DND-41 (cell line): ENCODE measurements around the gene MYH13.

ENCODE experiments used
- ATAC-seq: fragments of 200-7000 bp; cut with Tn5 transposase; 3 replicates; pipeline ENCODE4 v1.9.1; 2021; ENCODE audit warnings: low read depth; ENCODE audit not compliant: insufficient read depth
- DNase-seq: peaks from one replicate; pipeline ENCODE4 v3.0.0-alpha.2; 2020
- H2AFZ ChIP-seq: 2 replicates; pipeline ENCODE4 v1.6.0; 2012; ENCODE audit warnings: low read depth, low read length
- H3K27ac ChIP-seq: 2 replicates; pipeline ENCODE4 v1.5.1; 2012; ENCODE audit warnings: low read length, inconsistent platforms
- H3K27me3 ChIP-seq: fragments of 200-600 bp; sonication (generic); 2 replicates; pipeline ENCODE4 v1.6.0; 2012; ENCODE audit warnings: low read length, mild to moderate bottlenecking, inconsistent platforms; ENCODE audit not compliant: insufficient read depth, poor library complexity
- H3K36me3 ChIP-seq: 2 replicates; pipeline ENCODE4 v1.5.1; 2012; ENCODE audit warnings: low read length, inconsistent platforms; ENCODE audit not compliant: insufficient read depth
- H3K4me1 ChIP-seq: 2 replicates; pipeline ENCODE4 v1.5.1; 2012; ENCODE audit warnings: mild to moderate bottlenecking, low read length; ENCODE audit not compliant: insufficient read depth
- H3K4me2 ChIP-seq: 2 replicates; pipeline ENCODE4 v1.6.0; 2012; ENCODE audit warnings: mild to moderate bottlenecking, moderate library complexity, low read length, inconsistent platforms; ENCODE audit not compliant: insufficient read depth
- H3K4me3 ChIP-seq, 2 experiments: fragments of 200-600 bp in 1 of 2; shearing (Covaris generic) in 1 of 2; 2 replicates each; pipeline ENCODE4 v1.5.1; 2012 to 2016; ENCODE audit warnings: inconsistent platforms in 2 of 2, low read length in 2 of 2, mild to moderate bottlenecking in 2 of 2, low read depth in 1 of 2, moderate library complexity in 1 of 2
- H3K79me2 ChIP-seq: 2 replicates; pipeline ENCODE4 v1.6.0; 2012; ENCODE audit warnings: low read length, inconsistent platforms; ENCODE audit not compliant: insufficient read depth
- H3K9ac ChIP-seq: 2 replicates; pipeline ENCODE4 v1.6.0; 2012; ENCODE audit warnings: low read depth, mild to moderate bottlenecking, inconsistent platforms, low read length, moderate library complexity
- H3K9me3 ChIP-seq: 2 replicates; pipeline ENCODE4 v1.5.1; 2012; ENCODE audit warnings: low read length, moderate library complexity, mild to moderate bottlenecking, inconsistent platforms; ENCODE audit not compliant: insufficient read depth, severe bottlenecking
- H4K20me1 ChIP-seq: 2 replicates; pipeline ENCODE4 v1.6.0; 2012; ENCODE audit warnings: low read length; ENCODE audit not compliant: insufficient read depth
- EZH2 ChIP-seq: IDR thresholded peaks from 3 replicates; pipeline ENCODE4 v1.6.1; 2012; ENCODE audit warnings: borderline replicate concordance, low read depth, mild to moderate bottlenecking, moderate library complexity, low read length, inconsistent platforms; ENCODE audit not compliant: severe bottlenecking
- TF ChIP-seq, protein P1 (sequence below): IDR thresholded peaks from 2 replicates; pipeline ENCODE4 v1.5.1; 2012; ENCODE audit warnings: borderline replicate concordance, low read length, moderate library complexity, mild to moderate bottlenecking; ENCODE audit not compliant: poor library complexity, severe bottlenecking; ENCODE audit errors: extremely low read depth

The MYH13 gene

DNA sequence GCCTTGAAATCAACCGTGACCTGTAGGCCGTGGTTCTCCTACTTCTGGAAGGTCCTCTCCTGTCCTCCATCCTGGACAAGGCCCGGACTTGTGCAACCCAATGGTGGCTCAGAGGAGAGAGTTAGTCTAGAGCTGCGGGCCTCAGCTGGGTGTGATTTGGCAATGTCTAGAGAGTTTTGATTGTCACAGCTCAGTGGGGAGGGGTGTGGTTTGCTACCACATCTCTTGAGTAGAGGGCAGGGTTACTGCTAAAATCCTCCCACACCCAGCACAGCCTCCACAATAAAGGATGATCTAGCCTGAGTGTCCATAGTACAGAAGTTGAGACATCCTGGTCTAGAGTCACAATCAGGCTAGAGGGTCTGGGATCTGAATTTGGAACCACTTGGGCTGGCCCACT, 40.3 kb downstream of the MYH13 start:
- Histone ChIP-seq H2AFZ (no peak overlapping the region), H3K4me2 (no peak overlapping the region), H3K27ac (no peak overlapping the region), H4K20me1 (no peaks in the 10 kb centered on the region), H3K27me3 (peaks cover 5% of the 10 kb centered on the region), H3K79me2 (no peaks in the 10 kb centered on the region), H3K4me1 (no peaks in the 10 kb centered on the region), H3K9me3 (no peaks in the 10 kb centered on the region), H3K4me3 (no peak overlapping the region), H3K9ac (no peak overlapping the region), H3K36me3 (no peaks in the 10 kb centered on the region)
- DNase-seq (no peak), ATAC-seq (no peak)
- no peak for TF ChIP-seq EZH2
- TF ChIP-seq, protein P1, sequence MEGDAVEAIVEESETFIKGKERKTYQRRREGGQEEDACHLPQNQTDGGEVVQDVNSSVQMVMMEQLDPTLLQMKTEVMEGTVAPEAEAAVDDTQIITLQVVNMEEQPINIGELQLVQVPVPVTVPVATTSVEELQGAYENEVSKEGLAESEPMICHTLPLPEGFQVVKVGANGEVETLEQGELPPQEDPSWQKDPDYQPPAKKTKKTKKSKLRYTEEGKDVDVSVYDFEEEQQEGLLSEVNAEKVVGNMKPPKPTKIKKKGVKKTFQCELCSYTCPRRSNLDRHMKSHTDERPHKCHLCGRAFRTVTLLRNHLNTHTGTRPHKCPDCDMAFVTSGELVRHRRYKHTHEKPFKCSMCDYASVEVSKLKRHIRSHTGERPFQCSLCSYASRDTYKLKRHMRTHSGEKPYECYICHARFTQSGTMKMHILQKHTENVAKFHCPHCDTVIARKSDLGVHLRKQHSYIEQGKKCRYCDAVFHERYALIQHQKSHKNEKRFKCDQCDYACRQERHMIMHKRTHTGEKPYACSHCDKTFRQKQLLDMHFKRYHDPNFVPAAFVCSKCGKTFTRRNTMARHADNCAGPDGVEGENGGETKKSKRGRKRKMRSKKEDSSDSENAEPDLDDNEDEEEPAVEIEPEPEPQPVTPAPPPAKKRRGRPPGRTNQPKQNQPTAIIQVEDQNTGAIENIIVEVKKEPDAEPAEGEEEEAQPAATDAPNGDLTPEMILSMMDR, result no peak

DNA sequence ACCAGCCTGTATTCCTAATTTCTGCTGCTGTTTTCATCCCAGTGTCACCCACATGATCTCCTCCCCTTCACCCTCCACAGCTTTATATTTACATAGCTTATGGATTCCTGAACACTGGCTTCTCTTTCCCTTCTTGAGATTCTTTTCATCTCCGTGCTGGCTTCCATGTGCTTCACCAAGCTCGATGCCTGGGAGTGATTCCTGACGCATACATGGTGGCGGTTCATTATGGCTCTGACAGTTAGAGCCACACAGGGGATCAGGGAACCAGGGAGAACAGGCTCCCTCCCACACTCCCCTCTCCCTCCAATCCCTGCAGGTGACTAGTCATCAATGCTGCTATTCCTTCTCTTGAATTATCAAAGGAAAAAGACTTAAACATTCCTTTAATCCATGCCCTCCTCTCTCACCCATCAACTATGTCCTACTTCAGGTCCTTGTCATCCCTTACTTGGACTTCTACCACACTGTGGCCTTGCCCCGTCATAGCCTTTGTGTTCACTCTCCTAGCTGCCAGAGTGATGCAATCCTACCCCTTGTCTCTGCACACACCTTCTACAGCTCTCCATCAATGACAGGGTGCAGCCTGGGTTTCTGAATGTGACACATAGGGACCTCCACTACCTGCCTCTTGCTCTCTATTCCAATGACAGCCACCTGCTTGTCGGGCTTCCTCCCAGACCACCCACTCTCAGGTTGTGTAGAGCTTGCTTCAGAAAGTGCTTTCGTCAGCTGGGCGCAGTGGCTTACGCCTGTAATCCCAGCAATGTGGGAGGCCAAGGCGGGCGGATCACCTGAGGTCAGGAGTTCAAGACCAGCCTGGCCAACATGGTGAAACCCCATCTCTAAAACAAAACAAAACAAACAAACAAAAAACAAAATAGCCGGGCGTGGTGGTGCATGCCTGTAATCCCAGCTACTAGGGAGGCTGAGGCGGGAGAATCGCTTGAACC, 43.6 kb downstream of the MYH13 start:
- Histone ChIP-seq H2AFZ (no peak overlapping the region), H3K9me3 (no peaks in the 10 kb centered on the region), H3K4me1 (no peaks in the 10 kb centered on the region), H3K9ac (no peak overlapping the region), H3K27ac (no peak overlapping the region), H3K79me2 (no peaks in the 10 kb centered on the region), H4K20me1 (no peaks in the 10 kb centered on the region), H3K4me2 (no peak overlapping the region), H3K36me3 (no peaks in the 10 kb centered on the region), H3K4me3 (no peak overlapping the region), H3K27me3 (peaks cover 5% of the 10 kb centered on the region)
- ATAC-seq (no peak), DNase-seq (no peak)
- TF ChIP-seq, protein P1, result no peak
- TF ChIP-seq EZH2, result no peak

DNA sequence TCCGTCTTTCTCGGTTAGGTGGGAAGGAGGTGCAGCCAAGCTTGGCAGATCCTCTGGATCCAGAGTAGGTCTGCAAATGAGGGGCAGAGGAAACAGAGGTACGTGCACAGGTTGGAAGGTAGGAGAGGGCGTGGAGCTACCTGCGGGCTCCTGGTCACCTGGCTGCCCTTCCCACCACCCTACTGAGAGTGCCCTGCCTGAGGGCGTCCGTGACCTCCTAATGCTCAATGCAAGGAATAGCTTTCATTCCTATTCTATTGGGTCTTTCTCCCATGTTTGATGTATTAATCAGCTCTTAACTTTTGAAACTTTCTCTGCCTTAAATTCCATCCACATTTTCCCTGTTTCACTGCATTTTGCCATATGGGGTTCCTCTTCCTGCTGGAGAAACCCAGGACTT, 44.6 kb downstream of the MYH13 start:
- no peak for DNase-seq
- ATAC-seq, result no peak
- no peaks in the 10 kb centered on the region for H3K79me2 ChIP-seq

More for the DNA sequence above, 44.6 kb downstream of the MYH13 start:
- no peaks in the 10 kb centered on the region for H4K20me1 ChIP-seq
- no peaks in the 10 kb centered on the region for H3K36me3 ChIP-seq
- H3K4me1 ChIP-seq, result no peaks in the 10 kb centered on the region
- H2AFZ ChIP-seq, result no peak overlapping the region
- H3K4me2 ChIP-seq, result no peak overlapping the region
- no peak overlapping the region for H3K4me3 ChIP-seq
- no peak overlapping the region for H3K27ac ChIP-seq
- H3K9ac ChIP-seq, result no peak overlapping the region
- H3K27me3 ChIP-seq, result peaks cover 5% of the 10 kb centered on the region
- no peaks in the 10 kb centered on the region for H3K9me3 ChIP-seq
- no peak for TF ChIP-seq EZH2
- TF ChIP-seq, protein P1, result no peak
